HepG2 (cell line): ENCODE data around the gene SPTBN4. TPM values are rescaled to one million over a fixed set of nuclear protein-coding genes. Genes with fewer than 3 reads are reported as not detected.

Source experiments
- ATAC-seq: fragments of 200-7000 bp; cut with Tn5 transposase; 3 replicates; pipeline ENCODE4 v1.9.1; 2020; ENCODE audit warnings: mild to moderate bottlenecking, moderate library complexity
- BruUV-seq: library from RNA; stranded (reverse); fragments of 400-500 nt; replicated peaks from 2 replicates; lab custom pipeline; 2021; lab: Mats Ljungman, UMichigan
- CTCF ChIA-PET: fragments of 300-600 bp; formaldehyde crosslinking; extraction: SDS; loops from one replicate; lab custom pipeline; 2021; ENCODE audit warnings: low total read pairs, inconsistent platforms, low intra/inter-chr PET ratio; lab: Yijun Ruan, JAX
- POLR2A ChIA-PET: fragments of 350-600 bp; sonication (Branson Sonifier 250); formaldehyde crosslinking; loops from one replicate; lab custom pipeline; 2020; ENCODE audit warnings: antibody characterized with exemption, inconsistent platforms; lab: Yijun Ruan, JAX
- DNase-seq: peaks from one replicate; pipeline ENCODE4 v3.0.0-alpha.2; 2015; ENCODE audit warnings: low spot score
- FAIRE-seq: peaks from 3 replicates; lab custom pipeline; 2011; peaks lifted over from hg19 to GRCh38; lab: Jason Lieb, UNC
- H2AFZ ChIP-seq: one replicate; pipeline ENCODE4 v1.6.1; 2011; ENCODE audit warnings: low read length, inconsistent platforms
- H3K27ac ChIP-seq: fragments of 300-600 bp; 3 replicates; pipeline ENCODE4 v1.8.0; 2011; ENCODE audit warnings: mixed run types, mild to moderate bottlenecking, mixed read lengths, low read length, inconsistent platforms; ENCODE audit not compliant: insufficient read depth; ENCODE audit errors: extremely low read length
- H3K27me3 ChIP-seq, 2 experiments: fragments of 200-600 bp in 1 of 2; 2 replicates in 1 of 2; 3 replicates in 1 of 2; pipeline versions ENCODE4 v1.6.0 to v1.8.0; 2011; ENCODE audit warnings: low read length in 2 of 2, mild to moderate bottlenecking in 2 of 2, moderate library complexity in 2 of 2, inconsistent platforms in 1 of 2; ENCODE audit not compliant: insufficient read depth in 2 of 2, control insufficient read depth in 1 of 2
- H3K36me3 ChIP-seq, 2 experiments: fragments of 200-600 bp in 1 of 2; replicated peaks in 1 of 2; 2 replicates in 1 of 2; 3 replicates in 1 of 2; pipeline versions ENCODE4 v1.5.1 to v1.8.0; 2011; ENCODE audit warnings: low read length in 2 of 2, inconsistent platforms in 1 of 2; ENCODE audit not compliant: insufficient read depth in 2 of 2, control insufficient read depth in 1 of 2
- H3K4me1 ChIP-seq: 2 replicates; pipeline ENCODE4 v1.5.1; 2012; ENCODE audit warnings: low read length, inconsistent platforms; ENCODE audit not compliant: insufficient read depth
- H3K4me2 ChIP-seq: 2 replicates; pipeline ENCODE4 v1.6.0; 2011; ENCODE audit warnings: low read depth, low read length, inconsistent platforms
- H3K4me3 ChIP-seq, 3 experiments: fragments of 200-600 bp in 1 of 3; sonication (generic), shearing (Covaris generic) in 1 of 3; replicated peaks in 1 of 3; 2 replicates each; pipeline ENCODE4 v1.5.1; 2011 to 2016; ENCODE audit warnings: low read length in 3 of 3, inconsistent platforms in 2 of 3, low read depth in 2 of 3, mild to moderate bottlenecking in 2 of 3, control low read depth in 1 of 3, mixed read lengths in 1 of 3; ENCODE audit not compliant: insufficient read depth in 1 of 3
- H3K79me2 ChIP-seq: one replicate; pipeline ENCODE4 v1.6.1; 2011; ENCODE audit warnings: low read length, inconsistent platforms; ENCODE audit not compliant: insufficient read depth
- H3K9ac ChIP-seq: 2 replicates; pipeline ENCODE4 v1.6.0; 2011; ENCODE audit warnings: mild to moderate bottlenecking, low read depth, low read length, inconsistent platforms; ENCODE audit not compliant: insufficient read depth
- H3K9me3 ChIP-seq: 2 replicates; pipeline ENCODE4 v1.5.1; 2012; ENCODE audit warnings: mild to moderate bottlenecking, low read length
- H4K20me1 ChIP-seq: 2 replicates; pipeline ENCODE4 v1.6.0; 2011; ENCODE audit warnings: inconsistent platforms, mild to moderate bottlenecking, low read length, moderate library complexity; ENCODE audit not compliant: insufficient read depth
- ARNT2 ChIP-seq: sonication (generic); formaldehyde crosslinking; IDR thresholded peaks from 2 replicates; pipeline ENCODE4 v1.8.0; 2022; ENCODE audit warnings: mild to moderate bottlenecking, low read depth, missing genetic modification reagents, moderate library complexity
- GZF1 ChIP-seq: sonication (generic); formaldehyde crosslinking; IDR thresholded peaks from 2 replicates; pipeline ENCODE4 v1.5.1; 2020; ENCODE audit warnings: mild to moderate bottlenecking, missing genetic modification reagents
- KDM4B ChIP-seq: sonication (generic); formaldehyde crosslinking; IDR thresholded peaks from 2 replicates; pipeline ENCODE4 v1.4.0; 2020; ENCODE audit warnings: missing genetic modification reagents
- KDM5B ChIP-seq: sonication (generic); formaldehyde crosslinking; IDR thresholded peaks from 2 replicates; pipeline ENCODE4 v1.4.0; 2020; ENCODE audit warnings: missing genetic modification reagents, mild to moderate bottlenecking, borderline replicate concordance
- NCOA5 ChIP-seq: sonication (generic); formaldehyde crosslinking; IDR thresholded peaks from 2 replicates; pipeline ENCODE4 v1.4.0; 2020; ENCODE audit warnings: missing genetic modification reagents
- NR2F6 ChIP-seq, 2 experiments: IDR thresholded peaks; 2 replicates each; pipeline ENCODE4 v1.6.1; 2016; ENCODE audit warnings: antibody characterized with exemption in 1 of 2, mild to moderate bottlenecking in 1 of 2
- ZNF124 ChIP-seq: sonication (generic); formaldehyde crosslinking; IDR thresholded peaks from 2 replicates; pipeline ENCODE4 v1.4.0; 2020; ENCODE audit warnings: missing genetic modification reagents
- ZNF235 ChIP-seq: sonication (generic); formaldehyde crosslinking; IDR thresholded peaks from 2 replicates; pipeline ENCODE4 v1.8.1; 2023; ENCODE audit warnings: mild to moderate bottlenecking, missing genetic modification reagents, borderline replicate concordance
- ZNF33B ChIP-seq: sonication (generic); formaldehyde crosslinking; IDR thresholded peaks from 2 replicates; pipeline ENCODE4 v1.5.1; 2020; ENCODE audit warnings: mild to moderate bottlenecking, missing genetic modification reagents
- ZNF557 ChIP-seq: sonication (generic); formaldehyde crosslinking; IDR thresholded peaks from 2 replicates; pipeline ENCODE4 v1.4.0; 2020; ENCODE audit warnings: missing genetic modification reagents
- ZNF563 ChIP-seq: sonication (generic); formaldehyde crosslinking; IDR thresholded peaks from 2 replicates; pipeline ENCODE4 v1.8.0; 2022; ENCODE audit warnings: mild to moderate bottlenecking, moderate library complexity, missing genetic modification reagents
- ZNF75D ChIP-seq: sonication (generic); formaldehyde crosslinking; IDR thresholded peaks from 2 replicates; pipeline ENCODE4 v1.8.1; 2023; ENCODE audit warnings: missing genetic modification reagents, mild to moderate bottlenecking, borderline replicate concordance
- ZNF883 ChIP-seq: sonication (generic); formaldehyde crosslinking; IDR thresholded peaks from 2 replicates; pipeline ENCODE4 v1.5.1; 2020; ENCODE audit warnings: mild to moderate bottlenecking, missing genetic modification reagents; ENCODE audit errors: not compliant biosample characterization
- WGBS: methylation state at CpG from one replicate; pipeline ENCODE4 v1.1.6; 2017; ENCODE audit warnings: low lambda C conversion rate; 5-methylcytosine and 5-hydroxymethylcytosine counted together
- in situ Hi-C: cut with HindIII; loops from 2 replicates; pipeline ENCODE4 v1.10.0; 2017; ENCODE audit warnings: low pct_unique_long_range_greater_than_20kb; ENCODE audit not compliant: extremely low pct_ligation_motif_present
- intact Hi-C: fragments of 100-400 bp; cut with micrococcal nuclease; formaldehyde crosslinking; loops from one replicate; pipeline ENCODE4 v1.10.0; 2022; ENCODE audit not compliant: unreplicated experiment
- polyA plus RNA-seq, 8 experiments: library from polyadenylated mRNA; depleted of rRNA in 3 of 8; stranded (reverse) in 7 of 8; unstranded in 1 of 8; fragments of >200 nt; fragmentation: Illumina TruSeq in 4 of 8; extraction: Trizol in 4 of 8; gene quantifications; 2 replicates each; pipeline versions ENCODE4 v1.2.1 to v1.2.3, GENCODE V29; 2011 to 2016; ENCODE audit warnings: low read depth in 4 of 8, missing spikeins in 1 of 8, mixed read lengths in 1 of 8; ENCODE audit not compliant: insufficient read depth in 1 of 8
- total RNA-seq, 5 experiments: library from RNA; depleted of rRNA; stranded (reverse); fragments of >200 nt; fragmentation: Illumina TruSeq; extraction: Trizol; gene quantifications; 2 replicates each; pipeline ENCODE4 v1.2.3, GENCODE V29; 2016; ENCODE audit warnings: low read depth in 1 of 5

Gene SPTBN4
- total and polyA plus RNA-seq, 2 of the 13 experiments (the other 11 are each of a cell fraction or from before 2014, with no cell fraction given): 0.11 TPM

- BruUV-seq: no TSS peak
- H3K4me3 ChIP-seq: no peak overlapping the region
- H3K4me2 ChIP-seq: no peak overlapping the region
- no peak overlapping the region for H3K27ac ChIP-seq
- intact Hi-C loops: no loop called here
- POLR2A ChIA-PET: no interaction called here
- ATAC-seq: no peak
- in situ Hi-C loops: no loop called here
- H3K36me3 ChIP-seq: no peaks in the 10 kb centered on the region
- TF ChIP-seq ZNF557 (CRISPR knock-in tag) (no peak), NR2F6 (IDR thresholded peaks at IDR 0.05) (no peak), NR2F6 (CRISPR knock-in tag; IDR thresholded peaks at IDR 0.05) (no peak), ZNF33B (CRISPR knock-in tag) (no peak), ZNF124 (CRISPR knock-in tag) (no peak), ZNF883 (CRISPR knock-in tag) (no peak)
- H3K9me3 ChIP-seq: no peaks in the 10 kb centered on the region
- H3K9ac ChIP-seq: no peak overlapping the region
- FAIRE-seq: no peak
- no peaks in the 10 kb centered on the region for H4K20me1 ChIP-seq
- peaks cover 6% of the 10 kb centered on the region; the same call in 1 of the 2 replicates for H3K4me1 ChIP-seq
- 0 out of 5 replicates have a peak, but pooled peaks cover 1 to 2% of the 10 kb centered on the region in 2 experiments for H3K27me3 ChIP-seq
- no peak for DNase-seq
- CTCF ChIA-PET: no interaction called here
- WGBS: no CpG with 5 or more reads among the region's 12 CpGs
- no peak overlapping the region for H2AFZ ChIP-seq
- no peaks in the 10 kb centered on the region for H3K79me2 ChIP-seq
Observed at GRCh38 chr19:40497214-40497613, 30.4 kb downstream of the SPTBN4 start.

- FAIRE-seq (no peak), ATAC-seq (no peak), DNase-seq (no peak)
- TF ChIP-seq KDM5B (CRISPR knock-in tag) (no peak), ZNF235 (CRISPR knock-in tag) (no peak), ZNF75D (CRISPR knock-in tag) (no peak), NCOA5 (CRISPR knock-in tag) (no peak), KDM4B (CRISPR knock-in tag) (no peak), GZF1 (CRISPR knock-in tag) (no peak), ZNF563 (CRISPR knock-in tag) (no peak), ARNT2 (CRISPR knock-in tag) (no peak)
- BruUV-seq: no TSS peak
- POLR2A ChIA-PET: no interaction called here
- Histone ChIP-seq H3K9me3 (no peaks in the 10 kb centered on the region), H3K27me3 (0 out of 5 replicates have a peak, but pooled peaks cover 0 to 2% of the 10 kb centered on the region in 2 experiments), H3K36me3 (no peaks in the 10 kb centered on the region), H3K79me2 (no peaks in the 10 kb centered on the region), H3K4me3 (no peak overlapping the region), H2AFZ (no peak overlapping the region), H3K4me1 (no peaks in the 10 kb centered on the region), H3K4me2 (no peak overlapping the region), H3K9ac (no peak overlapping the region), H3K27ac (no peak overlapping the region), H4K20me1 (no peaks in the 10 kb centered on the region; the same call in 1 of the 2 replicates)
- CTCF ChIA-PET: no interaction called here
- WGBS: 37% methylated on average over 5 of the region's 5 CpGs
- in situ Hi-C loops: no loop called here
- intact Hi-C loops: no loop called here
Observed at GRCh38 chr19:40499320-40499719, 32.5 kb downstream of the SPTBN4 start.
